HG03432 (cell line): Measurements from ENCODE around the gene FHIT.

ENCODE experiments used
- ATAC-seq: cut with Tn5 transposase; IDR thresholded peaks from one replicate; pipeline ENCODE4 v1.9.1; 2021; ENCODE audit warnings: mild to moderate bottlenecking, moderate library complexity; ENCODE audit not compliant: unreplicated experiment

The FHIT gene

DNA sequence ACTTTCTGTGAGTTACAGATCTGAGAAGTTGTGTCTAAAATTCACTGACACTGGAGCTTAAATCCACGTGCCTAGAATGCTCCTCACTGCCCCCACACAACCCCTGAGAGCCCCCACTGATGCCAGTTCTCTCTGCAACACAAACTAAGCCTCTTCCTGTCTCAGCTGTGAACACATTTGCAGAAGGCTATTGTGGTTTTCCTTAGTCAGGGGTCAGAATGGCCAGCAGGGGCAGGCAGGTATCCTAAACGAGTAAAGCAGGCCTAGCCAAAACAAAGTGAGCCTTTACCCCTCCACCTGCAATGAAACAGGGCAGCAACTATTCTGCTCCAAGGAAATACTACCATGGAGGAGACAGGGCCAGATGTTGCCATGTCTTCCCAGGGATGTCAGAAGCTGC lies 78.6 kb downstream of the FHIT start:
- peak; percentile 56 for ATAC-seq

DNA sequence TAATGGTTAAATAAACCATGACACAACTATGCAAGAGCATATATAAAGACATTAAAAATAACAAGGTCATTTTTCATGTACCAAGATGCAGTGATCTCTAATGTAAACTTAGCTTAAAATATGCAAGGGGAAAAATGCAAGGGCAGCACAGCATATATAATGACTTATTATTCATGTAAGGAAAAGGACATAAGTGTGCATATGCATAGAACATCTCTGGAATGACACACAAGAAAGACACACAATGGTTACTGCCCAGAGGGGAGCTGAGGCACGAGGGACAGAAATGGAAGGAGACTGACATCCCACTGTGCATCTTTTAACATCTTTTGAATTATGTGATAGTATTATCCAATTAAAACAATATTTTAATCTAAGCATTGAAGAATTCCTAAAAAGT lies 79.0 kb downstream of the FHIT start:
- ATAC-seq = no peak

- no peak for ATAC-seq
Measured at GRCh38 chr3:61169621-61170251, 81.5 kb downstream of the FHIT start.

DNA sequence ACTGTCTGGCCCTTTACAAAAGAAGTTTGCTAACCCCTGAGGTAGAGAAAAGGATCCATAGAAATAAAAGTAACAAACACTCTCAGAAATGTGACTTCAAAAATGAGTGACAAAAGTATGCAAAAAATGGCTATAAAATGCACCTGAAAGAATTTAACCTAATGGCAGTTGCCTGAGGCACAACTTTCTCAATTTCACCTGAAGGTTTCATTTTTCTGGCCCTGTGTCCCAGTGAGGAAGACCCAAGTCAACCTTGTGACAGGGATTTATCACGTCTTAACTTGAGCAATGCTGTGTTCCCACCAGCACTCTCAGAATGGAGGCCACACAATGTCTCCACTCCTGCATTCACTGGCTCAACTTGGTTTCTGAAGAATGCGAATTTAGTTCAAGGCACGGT lies 83.0 kb downstream of the FHIT start:
- ATAC-seq = no peak

GRCh38 chr3:61162965-61163364 lies 88.3 kb downstream of the FHIT start:
- ATAC-seq = no peak

- ATAC-seq = no peak
Measured at GRCh38 chr3:61158667-61159066, 92.6 kb downstream of the FHIT start.

DNA sequence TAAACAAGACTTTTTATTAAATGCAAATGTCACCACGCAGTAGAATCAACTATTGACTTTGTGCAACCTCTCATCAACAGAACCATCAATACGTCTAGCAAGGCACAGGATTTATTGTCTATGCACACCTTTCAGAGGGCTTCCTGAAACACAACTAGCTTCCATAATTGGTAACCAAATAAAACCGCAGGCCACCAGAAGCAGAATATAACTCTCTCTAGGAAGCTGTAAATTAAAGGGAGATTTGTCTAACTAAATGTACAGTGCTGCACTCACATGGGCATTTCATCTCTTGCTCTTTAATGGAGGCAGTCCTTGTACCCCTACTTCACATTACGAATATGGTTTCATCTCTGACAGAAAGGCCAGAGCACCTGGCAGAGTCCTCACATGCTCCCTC lies 93.0 kb downstream of the FHIT start:
- ATAC-seq = no peak

- ATAC-seq = peak; percentile 86
Measured at GRCh38 chr3:61157414-61157813, 93.8 kb downstream of the FHIT start.

DNA sequence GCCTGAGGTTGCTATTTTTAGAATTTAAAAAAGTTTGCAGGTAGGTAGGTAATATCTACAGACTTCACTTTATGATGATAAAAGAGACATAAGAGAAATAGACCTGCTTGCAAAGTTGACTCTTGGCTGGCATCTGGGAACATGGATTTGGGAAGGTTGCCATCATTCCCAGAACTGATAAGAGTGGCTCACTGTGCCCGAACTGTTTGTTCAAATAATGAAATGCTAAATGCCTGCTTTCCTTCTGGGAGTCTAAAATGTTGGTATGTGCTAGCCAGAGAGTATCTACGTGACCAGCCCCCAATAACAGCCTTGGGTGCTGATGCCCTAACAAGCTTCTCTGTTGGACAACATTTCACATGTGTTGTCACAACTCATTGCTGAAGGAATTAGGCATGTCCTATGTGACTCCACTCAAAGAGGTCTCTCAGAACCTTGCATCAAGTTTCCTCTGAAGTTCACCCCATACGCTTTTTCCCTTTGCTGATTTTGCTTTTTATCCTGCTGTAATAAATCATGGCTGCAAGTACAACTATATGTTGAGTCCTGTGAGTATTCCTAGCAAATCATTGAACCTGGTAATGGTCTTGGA lies 95.5 kb downstream of the FHIT start:
- ATAC-seq = no peak

DNA sequence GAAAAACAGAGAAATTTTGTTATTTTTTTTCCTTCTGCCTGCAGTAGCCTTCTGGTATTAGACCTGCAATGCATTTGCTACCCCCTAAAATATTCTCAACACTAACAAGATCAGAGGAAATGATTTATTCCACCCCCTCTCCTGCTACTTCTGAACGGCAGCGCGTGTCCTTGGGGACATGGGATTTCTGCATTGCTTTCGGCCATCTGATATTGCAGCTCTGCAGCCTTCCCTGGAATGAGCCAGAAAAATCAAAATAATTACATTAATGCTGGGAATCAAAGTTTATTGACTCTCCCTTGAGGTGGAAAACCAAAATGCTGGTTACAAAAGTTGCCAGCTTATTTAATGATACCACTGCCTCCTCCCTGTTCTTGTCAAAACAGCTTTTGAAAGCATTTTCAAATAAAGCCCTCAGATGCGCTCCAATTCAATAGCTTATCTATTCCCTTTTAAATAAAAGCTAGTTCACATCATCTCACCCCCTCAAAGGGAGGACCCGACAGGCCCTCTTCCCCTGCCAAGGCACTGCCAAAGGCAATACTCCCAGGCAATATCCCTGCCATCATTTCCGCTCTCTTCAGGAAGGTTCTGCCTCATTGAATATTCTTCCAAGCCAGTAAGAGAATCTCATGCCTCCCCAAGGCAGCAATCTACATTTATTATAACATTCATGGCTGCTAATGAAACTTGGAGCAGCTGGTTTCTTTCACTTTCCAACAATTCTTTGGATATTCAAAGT lies 96.6 kb downstream of the FHIT start:
- ATAC-seq = no peak

DNA sequence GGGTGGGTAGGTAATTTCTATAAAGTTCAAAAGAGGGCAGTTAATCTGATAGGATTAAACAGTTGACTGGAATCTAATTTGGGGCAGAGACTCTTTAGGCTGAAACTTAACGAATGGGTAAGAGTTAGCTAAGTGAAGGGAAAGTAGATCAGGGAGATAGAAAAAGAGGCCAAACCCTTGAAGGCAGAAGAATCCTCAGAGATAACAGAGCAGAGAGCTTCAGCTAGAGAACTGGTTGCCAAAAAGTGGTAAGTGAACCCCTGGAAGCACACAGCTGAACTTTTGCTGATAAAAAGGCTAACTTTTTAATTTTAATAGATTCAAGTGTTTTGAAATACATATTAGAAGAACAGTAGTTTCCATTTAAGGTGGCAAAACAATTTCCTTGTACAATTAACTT lies 99.2 kb downstream of the FHIT start:
- no peak for ATAC-seq

DNA sequence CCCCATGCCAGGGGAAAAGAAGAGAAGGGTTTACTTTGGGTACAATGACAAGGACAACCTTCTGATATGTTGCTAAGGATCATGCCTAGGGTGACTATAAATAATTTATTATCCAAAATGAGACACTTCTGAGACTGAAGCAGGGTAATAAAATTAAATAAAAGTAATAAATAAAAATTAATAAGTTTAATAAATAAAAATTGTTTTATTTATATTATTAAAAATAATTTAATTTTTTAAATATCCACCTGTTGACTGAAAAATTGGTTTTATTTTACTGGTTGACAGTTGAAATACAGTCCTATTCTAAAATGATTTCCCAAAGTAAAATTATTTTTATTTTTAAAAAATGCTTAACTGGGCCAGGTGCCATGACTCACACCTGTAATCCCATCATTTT lies 102.0 kb downstream of the FHIT start:
- no peak for ATAC-seq

DNA sequence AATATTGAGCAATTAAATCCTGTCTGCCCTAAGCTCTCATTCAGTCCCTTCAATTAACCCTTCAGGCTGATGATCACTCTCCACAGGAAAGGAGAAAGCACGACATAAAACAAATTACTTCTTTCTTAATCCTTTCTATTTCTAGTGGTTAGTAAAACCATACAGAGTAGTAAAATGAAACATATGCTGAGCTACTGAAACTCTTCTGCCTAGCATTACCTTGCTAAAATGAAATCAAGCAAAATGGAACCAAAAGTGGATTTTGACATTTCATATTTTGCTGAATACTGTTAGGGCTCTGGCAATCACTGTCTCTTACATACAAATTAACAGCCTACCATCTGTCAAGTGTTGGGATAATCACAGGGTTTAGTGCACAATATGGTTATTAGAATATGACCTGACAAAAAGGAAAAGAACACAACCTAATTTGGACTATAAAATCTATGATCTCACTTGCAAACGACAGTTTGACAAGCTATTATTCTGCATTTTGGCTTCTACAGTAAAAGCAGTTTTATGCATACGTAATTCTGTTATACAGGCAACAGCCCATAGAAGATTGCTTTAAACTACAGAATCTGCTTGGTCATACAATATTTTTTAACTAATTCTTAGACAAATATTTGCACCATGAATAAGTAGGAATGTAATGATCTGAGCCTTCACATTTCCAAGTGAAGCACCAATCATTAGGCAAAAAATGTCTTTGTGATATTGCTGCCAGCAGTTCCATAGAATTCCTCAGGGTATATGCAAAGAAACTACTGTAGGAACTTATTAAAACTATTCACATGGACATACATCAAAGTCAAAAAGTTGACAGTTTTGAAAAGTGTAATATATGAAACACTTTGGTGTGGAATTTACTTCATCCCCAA lies 105.0 kb downstream of the FHIT start:
- peak; percentile 54 for ATAC-seq

- no peak for ATAC-seq
Measured at GRCh38 chr3:61141697-61142096, 109.6 kb downstream of the FHIT start.

DNA sequence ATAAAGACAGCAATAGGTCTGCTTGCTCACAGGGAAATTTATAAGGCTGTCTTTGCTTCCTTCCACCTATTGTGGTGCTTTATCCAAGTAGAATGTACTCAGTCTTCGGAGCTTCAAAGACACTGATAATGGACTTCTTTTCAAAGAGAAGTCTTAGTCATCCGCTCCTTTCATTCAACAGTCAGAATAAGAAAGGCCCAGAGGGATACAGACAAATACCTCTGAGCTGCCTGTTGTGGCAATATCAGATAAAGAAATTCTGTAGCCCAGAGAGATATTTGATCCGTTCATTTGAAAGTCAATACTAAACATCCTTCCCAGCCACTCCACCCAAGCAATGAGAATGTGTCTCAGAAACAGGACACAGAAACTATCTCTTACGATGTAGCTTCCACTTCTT lies 110.0 kb downstream of the FHIT start:
- ATAC-seq = no peak

DNA sequence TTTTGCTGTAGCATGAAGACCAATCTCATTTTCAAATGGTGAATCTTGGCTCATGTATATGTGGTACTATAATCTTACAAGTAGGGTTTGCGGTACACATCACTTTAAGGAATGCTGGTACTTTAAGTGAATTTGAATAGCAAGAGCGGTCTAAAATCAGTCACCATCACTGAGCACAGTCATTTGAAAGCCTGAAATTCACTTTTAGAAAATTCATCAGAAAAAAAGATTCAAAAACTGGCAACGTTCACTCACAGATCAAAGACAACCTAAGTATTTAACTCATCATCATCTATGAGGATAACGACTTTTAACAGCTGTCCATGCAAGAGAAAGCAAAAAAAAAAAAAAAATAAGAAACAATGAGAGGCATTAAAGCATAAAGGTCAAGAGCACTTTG lies 111.6 kb downstream of the FHIT start:
- no peak for ATAC-seq

DNA sequence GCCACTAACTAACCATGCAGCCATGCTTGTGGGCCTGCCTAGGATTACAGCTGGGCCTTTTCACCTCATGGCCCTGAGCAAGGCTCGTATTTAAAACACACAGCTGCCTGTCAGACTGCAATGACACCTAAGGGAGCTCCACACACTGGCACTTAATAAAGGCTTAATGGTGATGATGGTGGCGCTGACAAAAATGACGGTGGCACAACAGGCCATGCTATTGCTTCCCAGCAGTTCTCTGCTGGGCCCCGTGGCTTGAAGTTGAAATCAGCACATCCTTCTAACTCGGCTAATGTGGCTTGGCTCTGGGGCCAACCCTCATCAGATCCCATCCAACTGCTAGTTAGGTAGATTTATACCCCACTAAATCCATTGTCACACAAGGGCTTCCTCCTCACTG lies 112.9 kb downstream of the FHIT start:
- ATAC-seq = no peak

GRCh38 chr3:61136191-61136590 lies 115.1 kb downstream of the FHIT start:
- no peak for ATAC-seq

DNA sequence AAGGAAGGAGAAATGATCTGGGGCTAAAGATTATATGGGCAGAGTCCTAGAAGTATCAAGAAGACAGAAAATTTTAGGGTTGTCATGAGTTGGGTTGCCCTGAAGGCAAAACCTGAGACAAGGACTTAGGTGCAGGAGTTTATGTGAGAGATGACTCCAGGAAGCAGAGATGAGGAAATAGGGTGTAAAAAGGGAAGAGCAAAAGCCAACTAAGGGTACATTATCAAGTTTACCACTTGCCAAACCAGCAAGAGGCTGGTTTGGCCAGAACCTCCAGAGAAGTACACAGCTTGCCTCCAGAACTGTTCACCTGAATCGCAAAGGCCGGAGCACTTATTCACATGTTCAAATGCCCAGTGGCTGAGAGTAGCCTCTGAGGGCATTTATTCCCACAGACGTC lies 116.7 kb downstream of the FHIT start:
- no peak for ATAC-seq

DNA sequence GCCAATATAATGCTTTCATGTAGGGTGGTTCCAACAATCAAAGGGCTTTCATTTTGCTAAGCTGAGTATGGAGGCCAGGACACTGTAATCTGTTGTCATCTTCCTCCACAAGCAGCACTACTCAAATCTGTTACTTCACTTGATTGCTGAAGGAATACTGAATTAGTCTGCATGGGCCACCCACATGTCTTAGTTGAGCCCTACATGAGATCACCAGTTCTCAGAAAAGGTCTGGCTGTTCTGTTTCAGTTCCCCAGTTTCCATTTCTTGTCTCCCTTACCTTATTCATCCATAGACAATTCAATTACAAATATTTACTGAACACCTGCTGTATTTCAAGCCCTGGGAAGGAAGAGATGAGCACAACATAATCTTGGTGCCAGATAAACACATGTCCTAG lies 119.2 kb downstream of the FHIT start:
- ATAC-seq = peak; percentile 64

GRCh38 chr3:61118830-61119229 lies 132.4 kb downstream of the FHIT start:
- no peak for ATAC-seq
